KMS-11 (cell line): ENCODE data around the gene MINK1.

Experiments
- H2AFZ ChIP-seq: fragments of 200-600 bp; sonication (generic); 2 replicates; pipeline ENCODE4 v1.6.1; 2016; ENCODE audit warnings: antibody characterized with exemption, mixed run types, low read depth
- H3K27ac ChIP-seq: fragments of 200-600 bp; sonication (generic); 2 replicates; pipeline ENCODE4 v1.6.1; 2016; ENCODE audit warnings: mild to moderate bottlenecking, mixed run types
- H3K27me3 ChIP-seq: fragments of 200-600 bp; sonication (generic); 2 replicates; pipeline ENCODE4 v1.6.1; 2017; ENCODE audit warnings: mild to moderate bottlenecking, low read depth, mixed run types, moderate library complexity; ENCODE audit not compliant: insufficient read depth
- H3K36me3 ChIP-seq: fragments of 200-600 bp; sonication (generic); 2 replicates; pipeline ENCODE4 v1.6.1; 2017; ENCODE audit warnings: mild to moderate bottlenecking, mixed run types; ENCODE audit not compliant: insufficient read depth
- H3K4me1 ChIP-seq: fragments of 200-600 bp; sonication (generic); 2 replicates; pipeline ENCODE4 v1.6.1; 2016; ENCODE audit warnings: mild to moderate bottlenecking, low read depth, mixed run types; ENCODE audit not compliant: poor library complexity, severe bottlenecking
- H3K4me2 ChIP-seq: fragments of 200-600 bp; sonication (generic); 2 replicates; pipeline ENCODE4 v1.7.0; 2016; ENCODE audit warnings: mild to moderate bottlenecking, mixed run types
- H3K4me3 ChIP-seq: fragments of 200-600 bp; sonication (generic); IDR thresholded peaks from 2 replicates; pipeline ENCODE4 v1.6.1; 2017; ENCODE audit warnings: low read depth, low read length, mixed read lengths; ENCODE audit not compliant: insufficient read depth
- H3K79me2 ChIP-seq: fragments of 200-600 bp; sonication (generic); 2 replicates; pipeline ENCODE4 v1.6.1; 2016; ENCODE audit warnings: low read depth, mixed run types; ENCODE audit not compliant: insufficient read depth
- H3K9ac ChIP-seq: fragments of 200-600 bp; sonication (generic); 2 replicates; pipeline ENCODE4 v1.6.1; 2016; ENCODE audit warnings: mild to moderate bottlenecking, mixed run types
- H4K20me1 ChIP-seq: fragments of 200-600 bp; sonication (generic); 2 replicates; pipeline ENCODE4 v1.6.1; 2016; ENCODE audit warnings: mild to moderate bottlenecking, mixed run types; ENCODE audit not compliant: insufficient read depth
- TF ChIP-seq, protein P1 (sequence below): fragments of 200-600 bp; sonication (generic); conservative IDR thresholded peaks from 2 replicates; pipeline ENCODE4 v1.6.1; 2017; ENCODE audit warnings: low read depth, mild to moderate bottlenecking, antibody characterized with exemption, low read length, moderate library complexity, mixed read lengths

Gene MINK1

DNA sequence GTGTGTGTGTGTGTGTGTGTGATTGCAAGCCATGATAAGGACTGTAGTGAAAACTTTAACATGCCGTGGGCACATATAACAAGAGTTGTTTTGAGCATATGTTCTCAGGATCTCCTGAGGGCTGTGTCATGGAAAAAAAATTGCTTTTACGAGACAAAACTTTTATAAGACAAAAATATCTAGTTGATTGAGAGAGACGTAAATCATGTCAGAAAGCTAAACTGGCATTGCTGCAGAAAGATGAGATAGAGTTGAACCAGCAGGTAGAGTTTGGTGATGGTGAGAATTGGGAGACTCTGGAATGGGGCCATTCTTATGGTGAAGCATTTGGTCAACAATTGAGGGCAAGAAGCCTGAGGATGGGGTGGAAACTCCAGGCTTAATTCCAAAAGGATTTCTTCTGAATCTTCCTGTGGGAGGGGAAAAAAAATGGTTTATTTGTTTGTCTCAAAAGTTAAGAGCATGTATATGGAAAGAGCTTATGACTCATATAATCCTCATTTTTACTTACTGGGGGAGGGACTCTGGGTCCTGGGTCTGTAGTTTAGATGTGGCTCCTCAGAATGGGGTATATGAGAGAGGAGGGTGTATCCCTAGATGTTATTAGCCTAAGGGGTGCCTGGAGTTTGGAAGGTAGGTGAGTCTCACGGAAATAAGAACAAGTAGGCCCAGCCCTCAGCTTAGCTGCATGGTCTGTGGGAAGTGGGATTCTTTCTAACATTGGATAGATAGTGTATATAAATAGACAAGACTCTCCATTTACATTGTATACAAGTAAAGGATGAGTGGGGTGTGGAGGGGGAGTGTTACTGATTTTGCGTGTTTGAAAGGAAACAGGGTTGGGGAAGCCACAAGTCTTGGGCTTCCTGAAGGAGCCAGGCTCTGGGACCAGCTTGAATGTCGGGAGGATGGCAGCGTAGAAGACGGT, 7.1 kb downstream of the MINK1 start:
- Histone ChIP-seq H4K20me1 (no peaks in the 10 kb centered on the region), H3K79me2 (no peaks in the 10 kb centered on the region), H3K27ac (no peak overlapping the region)

DNA sequence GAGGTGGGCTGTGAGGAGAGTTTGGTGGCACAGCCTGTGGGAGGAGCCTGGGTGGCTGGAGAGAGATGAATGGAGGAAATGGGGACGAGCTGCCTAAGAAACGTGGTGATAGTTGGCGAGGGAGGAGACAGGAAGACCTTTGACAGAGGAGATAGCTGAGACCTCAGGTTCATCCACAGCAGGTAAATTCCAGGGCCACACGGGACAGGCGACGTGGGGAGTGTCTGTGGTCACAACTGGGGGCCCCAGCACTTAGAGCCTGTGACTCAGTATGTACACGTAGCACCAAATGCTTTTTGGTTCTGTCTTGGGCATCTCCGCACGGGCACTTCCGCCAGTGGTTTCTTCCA, 7.7 kb downstream of the MINK1 start:
- Histone ChIP-seq H3K4me1 (no peaks in the 10 kb centered on the region), H3K4me2 (no peak overlapping the region), H3K79me2 (no peaks in the 10 kb centered on the region), H3K36me3 (no peaks in the 10 kb centered on the region), H2AFZ (no peak overlapping the region), H3K9ac (no peak overlapping the region), H3K27me3 (no peaks in the 10 kb centered on the region), H3K4me3 (no peak overlapping the region), H4K20me1 (no peaks in the 10 kb centered on the region), H3K27ac (no peak overlapping the region)
- TF ChIP-seq, protein P1, sequence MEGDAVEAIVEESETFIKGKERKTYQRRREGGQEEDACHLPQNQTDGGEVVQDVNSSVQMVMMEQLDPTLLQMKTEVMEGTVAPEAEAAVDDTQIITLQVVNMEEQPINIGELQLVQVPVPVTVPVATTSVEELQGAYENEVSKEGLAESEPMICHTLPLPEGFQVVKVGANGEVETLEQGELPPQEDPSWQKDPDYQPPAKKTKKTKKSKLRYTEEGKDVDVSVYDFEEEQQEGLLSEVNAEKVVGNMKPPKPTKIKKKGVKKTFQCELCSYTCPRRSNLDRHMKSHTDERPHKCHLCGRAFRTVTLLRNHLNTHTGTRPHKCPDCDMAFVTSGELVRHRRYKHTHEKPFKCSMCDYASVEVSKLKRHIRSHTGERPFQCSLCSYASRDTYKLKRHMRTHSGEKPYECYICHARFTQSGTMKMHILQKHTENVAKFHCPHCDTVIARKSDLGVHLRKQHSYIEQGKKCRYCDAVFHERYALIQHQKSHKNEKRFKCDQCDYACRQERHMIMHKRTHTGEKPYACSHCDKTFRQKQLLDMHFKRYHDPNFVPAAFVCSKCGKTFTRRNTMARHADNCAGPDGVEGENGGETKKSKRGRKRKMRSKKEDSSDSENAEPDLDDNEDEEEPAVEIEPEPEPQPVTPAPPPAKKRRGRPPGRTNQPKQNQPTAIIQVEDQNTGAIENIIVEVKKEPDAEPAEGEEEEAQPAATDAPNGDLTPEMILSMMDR: no peak

More for the DNA sequence above, 7.1 kb downstream of the MINK1 start:
- Histone ChIP-seq H3K9ac (no peak overlapping the region), H3K4me1 (peaks cover 2% of the 10 kb centered on the region), H3K4me3 (no peak overlapping the region), H2AFZ (no peak overlapping the region), H3K4me2 (no peak overlapping the region), H3K36me3 (no peaks in the 10 kb centered on the region), H3K27me3 (no peaks in the 10 kb centered on the region)
- TF ChIP-seq, protein P1: no peak

DNA sequence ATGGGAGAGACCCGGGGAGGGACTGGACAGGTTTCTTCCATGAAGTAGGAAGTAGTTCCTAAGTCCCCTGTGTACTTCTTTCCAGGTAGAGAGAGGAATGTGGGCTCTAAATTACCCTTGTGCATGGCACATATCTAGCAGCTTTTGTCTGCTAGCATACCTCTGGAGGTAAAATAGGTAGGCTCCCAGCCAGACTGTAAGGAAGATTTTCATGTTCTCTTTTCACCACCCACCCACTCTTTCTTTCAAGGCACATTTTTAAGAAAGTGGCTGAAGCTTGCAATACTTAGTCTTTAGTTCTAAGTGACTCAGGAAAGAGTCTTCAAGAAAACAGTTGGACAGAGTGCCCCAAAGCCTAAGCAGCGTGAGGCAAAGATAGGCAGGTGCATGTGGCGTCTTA, 9.2 kb downstream of the MINK1 start:
- H3K79me2 ChIP-seq: no peaks in the 10 kb centered on the region
- H3K27ac ChIP-seq: no peak overlapping the region
- H3K36me3 ChIP-seq: no peaks in the 10 kb centered on the region
- no peaks in the 10 kb centered on the region for H3K4me1 ChIP-seq
- no peak overlapping the region for H3K4me3 ChIP-seq
- no peak overlapping the region for H3K4me2 ChIP-seq
- TF ChIP-seq, protein P1: no peak
- H4K20me1 ChIP-seq: no peaks in the 10 kb centered on the region
- no peak overlapping the region for H2AFZ ChIP-seq
- no peaks in the 10 kb centered on the region for H3K27me3 ChIP-seq
- H3K9ac ChIP-seq: no peak overlapping the region

DNA sequence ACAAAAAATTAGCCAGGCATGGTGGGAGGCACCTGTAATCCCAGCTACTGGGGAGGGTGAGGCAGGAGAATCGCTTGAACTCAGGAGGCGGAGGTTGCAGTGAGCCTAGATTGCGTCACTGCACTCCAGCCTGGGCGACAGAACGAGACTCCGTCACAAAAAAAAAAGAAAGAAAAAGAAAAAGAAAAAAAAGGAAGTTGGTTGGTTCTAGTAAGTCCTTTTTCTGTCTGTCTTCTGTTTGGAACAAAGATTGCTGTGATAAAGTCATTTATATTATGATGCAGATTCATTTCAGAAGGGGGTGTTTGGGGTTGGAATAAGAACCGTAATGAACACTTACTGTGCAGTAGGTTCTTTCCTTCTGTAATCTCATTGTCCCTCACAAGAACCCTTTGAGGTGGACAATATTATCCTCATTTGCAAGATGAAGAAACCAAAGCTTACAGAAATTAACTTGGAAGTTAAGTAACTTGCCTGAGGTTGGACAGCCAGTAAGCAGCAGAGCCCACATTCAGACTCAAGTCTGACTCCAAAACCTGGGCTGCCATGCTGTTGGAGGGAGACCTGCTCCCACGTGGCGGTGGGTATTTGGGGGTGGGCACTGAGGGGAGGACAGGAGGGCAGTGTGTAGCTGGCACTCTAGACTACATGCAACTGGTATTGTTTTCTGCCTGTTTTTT, 10.3 kb downstream of the MINK1 start:
- Histone ChIP-seq H3K4me2 (no peak overlapping the region), H2AFZ (no peak overlapping the region), H3K27me3 (no peaks in the 10 kb centered on the region), H3K27ac (no peak overlapping the region), H3K4me3 (no peak overlapping the region), H3K79me2 (no peaks in the 10 kb centered on the region), H3K9ac (no peak overlapping the region), H3K4me1 (no peaks in the 10 kb centered on the region), H3K36me3 (no peaks in the 10 kb centered on the region), H4K20me1 (no peaks in the 10 kb centered on the region)
- TF ChIP-seq, protein P1: no peak
